Thoracic aorta (tissue), 2 donors: ENCODE data around the gene INHBE. TPM values are rescaled to one million over a fixed set of nuclear protein-coding genes. Genes with fewer than 3 reads are reported as not detected.
"Not testable (repeated sequence)": the region's sequence is repeated elsewhere in the genome, so short reads cannot be mapped to it uniquely, and the experiment has no call there.

Source experiments
- ATAC-seq: fragments of 150-250 bp; one replicate; pipeline ENCODE4 v1.8.0; 2017; ENCODE audit warnings: low read depth; ENCODE audit not compliant: insufficient number of reproducible peaks, low FRiP score
- DNase-seq: peaks from one replicate; pipeline ENCODE4 v3.0.0-alpha.2; 2020; ENCODE audit warnings: low spot score
- H3K27ac ChIP-seq, 2 donors: fragments of 200-600 bp; sonication (generic); 1 replicate in 1 of 2; 2 replicates in 1 of 2; pipeline ENCODE4 v1.5.1; 2016; ENCODE audit warnings: mild to moderate bottlenecking in 2 of 2, moderate library complexity in 2 of 2
- H3K27me3 ChIP-seq: fragments of 200-600 bp; sonication (generic); replicated peaks from 2 replicates; pipeline ENCODE4 v1.6.0; 2016; ENCODE audit warnings: mild to moderate bottlenecking; ENCODE audit not compliant: insufficient read depth
- H3K36me3 ChIP-seq: fragments of 200-600 bp; sonication (generic); one replicate; pipeline ENCODE4 v1.5.1; 2016
- H3K4me1 ChIP-seq, 2 donors: fragments of 200-600 bp; sonication (generic); 1 replicate in 1 of 2; 2 replicates in 1 of 2; pipeline versions ENCODE4 v1.5.1 to v1.6.0; 2016; ENCODE audit warnings: low read depth in 2 of 2, mild to moderate bottlenecking in 1 of 2; ENCODE audit not compliant: control insufficient read depth in 1 of 2
- H3K4me3 ChIP-seq: fragments of 200-600 bp; sonication (generic); 2 replicates; pipeline ENCODE4 v1.5.1; 2016; ENCODE audit warnings: mild to moderate bottlenecking
- H3K9me3 ChIP-seq: fragments of 200-600 bp; sonication (generic); 2 replicates; pipeline ENCODE4 v1.5.1; 2016
- total RNA-seq, 2 donors: library from RNA; depleted of rRNA; stranded (reverse); fragments of >200 nt; gene quantifications; one replicate each; pipeline versions ENCODE4 v1.1.0 to v1.2.3, GENCODE V29; 2016
- TF ChIP-seq, protein P1 (sequence below): fragments of 200-600 bp; sonication (generic); IDR thresholded peaks from one replicate; pipeline ENCODE4 v1.5.1; 2019; ENCODE audit warnings: antibody characterized with exemption

The INHBE gene, protein sequence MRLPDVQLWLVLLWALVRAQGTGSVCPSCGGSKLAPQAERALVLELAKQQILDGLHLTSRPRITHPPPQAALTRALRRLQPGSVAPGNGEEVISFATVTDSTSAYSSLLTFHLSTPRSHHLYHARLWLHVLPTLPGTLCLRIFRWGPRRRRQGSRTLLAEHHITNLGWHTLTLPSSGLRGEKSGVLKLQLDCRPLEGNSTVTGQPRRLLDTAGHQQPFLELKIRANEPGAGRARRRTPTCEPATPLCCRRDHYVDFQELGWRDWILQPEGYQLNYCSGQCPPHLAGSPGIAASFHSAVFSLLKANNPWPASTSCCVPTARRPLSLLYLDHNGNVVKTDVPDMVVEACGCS
- not detected for total RNA-seq

DNA sequence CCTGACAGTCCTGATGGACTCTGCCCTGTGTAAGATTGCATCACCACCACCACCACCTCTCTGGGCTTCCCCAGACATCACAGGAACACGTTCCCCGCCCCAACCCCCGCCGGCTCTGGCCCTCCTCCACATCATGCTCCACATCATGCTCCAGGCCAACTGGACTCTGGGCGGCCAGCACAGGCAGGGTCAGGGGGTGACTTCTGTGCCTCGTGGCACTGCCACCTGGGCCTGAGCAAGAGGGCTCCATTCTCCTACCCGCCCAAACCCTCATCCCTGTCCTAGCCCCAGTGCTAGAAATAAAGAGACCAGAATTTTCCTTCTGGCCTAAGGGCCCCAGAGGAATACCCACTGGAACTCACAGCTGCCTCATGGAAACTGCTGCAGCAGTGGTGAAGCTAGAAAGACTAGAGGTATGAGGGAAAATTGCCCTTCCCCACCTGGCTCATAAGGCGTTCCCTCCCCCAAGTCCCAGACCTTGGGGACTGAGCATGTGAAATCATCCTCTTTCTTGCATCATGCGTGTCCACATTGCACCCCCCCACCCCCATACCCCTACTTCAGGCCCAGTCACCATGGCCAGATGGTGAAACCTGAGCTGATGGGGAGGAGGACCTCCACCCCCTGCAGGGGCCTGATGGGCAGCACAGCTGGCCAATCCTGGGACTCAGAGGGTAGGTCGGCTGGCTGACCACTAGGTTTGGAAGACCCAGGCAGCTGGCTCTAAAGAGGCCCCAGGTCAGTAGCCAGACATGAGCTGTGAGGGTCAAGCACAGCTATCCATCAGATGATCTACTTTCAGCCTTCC, at the start of gene INHBE:
TSS of gene INHBE (plus strand) at position 742 of the 808 bp plus-strand sequence. CDS start 230 bp downstream, outside the sequence.
- H3K4me1 ChIP-seq = peaks cover 9 to 32% of the 10 kb centered on the region in 2 donors
- no peaks in the 10 kb centered on the region for H3K27me3 ChIP-seq
- DNase-seq (no peak), ATAC-seq (no peak)
- H3K36me3 ChIP-seq = no peaks in the 10 kb centered on the region
- peak within 1 kb of the TSS; percentile 22 for H3K4me3 ChIP-seq
- no peaks in the 10 kb centered on the region for H3K9me3 ChIP-seq
- TF ChIP-seq, protein P1, sequence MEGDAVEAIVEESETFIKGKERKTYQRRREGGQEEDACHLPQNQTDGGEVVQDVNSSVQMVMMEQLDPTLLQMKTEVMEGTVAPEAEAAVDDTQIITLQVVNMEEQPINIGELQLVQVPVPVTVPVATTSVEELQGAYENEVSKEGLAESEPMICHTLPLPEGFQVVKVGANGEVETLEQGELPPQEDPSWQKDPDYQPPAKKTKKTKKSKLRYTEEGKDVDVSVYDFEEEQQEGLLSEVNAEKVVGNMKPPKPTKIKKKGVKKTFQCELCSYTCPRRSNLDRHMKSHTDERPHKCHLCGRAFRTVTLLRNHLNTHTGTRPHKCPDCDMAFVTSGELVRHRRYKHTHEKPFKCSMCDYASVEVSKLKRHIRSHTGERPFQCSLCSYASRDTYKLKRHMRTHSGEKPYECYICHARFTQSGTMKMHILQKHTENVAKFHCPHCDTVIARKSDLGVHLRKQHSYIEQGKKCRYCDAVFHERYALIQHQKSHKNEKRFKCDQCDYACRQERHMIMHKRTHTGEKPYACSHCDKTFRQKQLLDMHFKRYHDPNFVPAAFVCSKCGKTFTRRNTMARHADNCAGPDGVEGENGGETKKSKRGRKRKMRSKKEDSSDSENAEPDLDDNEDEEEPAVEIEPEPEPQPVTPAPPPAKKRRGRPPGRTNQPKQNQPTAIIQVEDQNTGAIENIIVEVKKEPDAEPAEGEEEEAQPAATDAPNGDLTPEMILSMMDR = no peak
- H3K27ac ChIP-seq = no peak within 1 kb of the TSS

DNA sequence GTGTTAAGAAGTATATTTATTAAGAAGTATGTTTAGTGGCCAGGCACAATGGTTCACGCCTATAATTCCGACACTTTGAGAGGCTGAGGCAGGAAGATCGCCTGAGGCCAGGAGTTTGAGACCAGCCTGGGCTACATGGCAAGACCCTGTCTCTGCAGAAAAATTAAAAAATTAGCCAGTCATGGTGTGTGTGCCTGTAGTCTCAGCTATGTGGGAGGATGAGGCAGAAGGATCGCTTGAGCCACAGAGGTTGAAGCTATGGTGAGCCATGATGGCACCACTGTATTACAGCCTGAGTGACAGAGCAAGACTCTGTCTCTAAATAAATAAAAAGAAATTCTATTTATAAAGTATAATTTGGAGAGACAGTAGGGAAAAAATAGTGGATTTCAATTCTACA, 44.6 kb upstream of the INHBE start:
- H3K4me1 ChIP-seq = peaks cover 0 to 5% of the 10 kb centered on the region in 2 donors
- H3K9me3 ChIP-seq = no peaks in the 10 kb centered on the region
- H3K4me3 ChIP-seq = no peak overlapping the region
- H3K27me3 ChIP-seq = no peaks in the 10 kb centered on the region
- DNase-seq = no peak
- TF ChIP-seq, protein P1 = no peak
- ATAC-seq = no peak
- no peaks in the 10 kb centered on the region for H3K36me3 ChIP-seq
- H3K27ac ChIP-seq = no peak overlapping the region

DNA sequence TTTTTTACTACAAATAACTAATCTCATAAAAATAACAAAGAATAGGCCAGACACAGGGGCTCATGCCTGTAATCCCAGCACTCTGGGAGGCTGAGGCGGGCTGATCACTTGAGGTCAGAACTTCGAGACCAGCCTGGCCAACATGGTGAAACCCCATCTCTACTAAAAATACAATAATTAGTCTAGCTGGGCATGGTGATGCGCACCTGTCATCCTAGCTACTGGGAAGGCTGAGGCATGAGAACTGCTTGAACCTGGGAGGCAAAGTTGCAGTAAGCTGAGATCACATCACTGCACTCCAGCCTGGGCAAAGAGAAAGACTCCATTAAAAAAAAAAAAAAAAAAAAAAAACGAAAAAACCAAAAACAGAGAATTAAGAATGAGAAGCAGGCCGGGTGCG, 40.9 kb upstream of the INHBE start:
- H3K4me1 ChIP-seq = peaks cover 23% of the 10 kb centered on the region in 2 donors
- not testable (repeated sequence) for H3K9me3 ChIP-seq, DNase-seq, ATAC-seq, H3K27ac ChIP-seq, H3K27me3 ChIP-seq, H3K4me3 ChIP-seq, H3K36me3 ChIP-seq

DNA sequence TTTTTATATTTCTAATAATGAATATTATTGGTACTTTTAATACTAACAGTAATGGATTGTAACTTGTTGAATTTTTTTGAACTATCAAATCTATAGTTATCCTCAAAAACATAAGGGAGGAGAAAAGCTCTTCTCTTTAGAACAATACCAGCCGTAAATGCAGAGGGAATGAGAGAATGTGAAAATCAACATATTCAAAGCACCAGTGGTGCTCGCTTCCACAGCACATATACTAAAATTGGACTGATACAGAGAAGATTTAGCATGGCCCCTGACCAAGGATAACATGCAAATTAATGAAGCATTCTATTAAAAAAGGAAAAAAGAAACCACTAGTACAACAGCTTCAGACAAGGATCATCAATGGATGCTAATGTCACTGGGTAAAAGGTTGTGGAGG, 40.0 kb upstream of the INHBE start:
- no peaks in the 10 kb centered on the region for H3K36me3 ChIP-seq
- peaks cover 23% of the 10 kb centered on the region in 2 donors for H3K4me1 ChIP-seq
- ATAC-seq (no peak), DNase-seq (no peak)
- no peak overlapping the region for H3K4me3 ChIP-seq
- TF ChIP-seq, protein P1 = no peak
- no peaks in the 10 kb centered on the region for H3K27me3 ChIP-seq
- no peak overlapping the region for H3K27ac ChIP-seq
- H3K9me3 ChIP-seq = no peaks in the 10 kb centered on the region

DNA sequence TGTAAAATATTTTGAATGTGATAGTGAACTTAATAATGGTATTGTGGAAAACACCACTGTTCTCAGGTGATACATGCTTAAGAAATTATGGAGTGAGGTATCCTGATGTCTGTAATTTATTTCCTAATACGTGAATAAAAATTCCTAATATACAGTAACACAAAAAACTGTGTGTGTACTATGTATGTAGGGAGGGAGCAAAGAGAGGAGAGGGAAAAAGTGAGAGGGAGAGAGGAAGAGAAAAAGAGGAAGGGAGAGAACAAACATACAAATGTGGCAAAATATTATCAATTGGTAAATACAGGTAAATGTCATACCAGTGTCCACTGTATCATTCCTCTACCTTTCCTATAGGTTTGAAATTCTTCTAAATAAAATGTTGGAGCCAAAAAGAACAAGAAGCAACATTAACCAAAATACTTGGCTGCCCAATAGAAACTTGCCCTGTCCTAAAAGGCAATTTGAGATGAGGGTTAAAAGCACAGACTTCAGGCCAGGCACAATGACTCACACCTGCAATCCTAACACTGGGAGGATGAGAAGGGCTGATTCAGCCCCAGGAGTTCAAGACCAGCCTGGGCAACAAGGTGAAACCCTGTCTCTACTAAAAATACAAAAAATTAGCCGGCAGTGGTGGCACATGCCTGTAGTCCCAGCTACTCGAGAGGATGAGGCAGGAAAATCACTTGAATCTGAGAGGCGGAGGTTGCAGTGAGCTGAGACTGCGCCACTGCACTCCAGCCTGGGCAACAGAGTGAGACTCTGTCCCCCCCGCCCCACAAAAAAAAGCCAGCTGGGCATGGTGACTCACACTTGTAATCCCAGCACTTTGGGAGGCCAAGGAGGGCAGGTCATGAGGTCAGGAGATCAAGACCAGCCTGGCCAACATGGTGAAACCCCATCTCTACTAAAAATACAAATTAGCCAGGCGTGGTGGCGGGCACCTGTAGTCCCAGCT, 38.8 kb upstream of the INHBE start:
- peak overlapping the region in 1 of 2 donors; percentile 52 for H3K27ac ChIP-seq
- H3K4me3 ChIP-seq = no peak overlapping the region
- DNase-seq = no peak
- H3K4me1 ChIP-seq = peaks cover 23% of the 10 kb centered on the region in 2 donors
- H3K9me3 ChIP-seq = no peaks in the 10 kb centered on the region
- no peaks in the 10 kb centered on the region for H3K36me3 ChIP-seq
- H3K27me3 ChIP-seq = no peaks in the 10 kb centered on the region
- ATAC-seq = no peak
- TF ChIP-seq, protein P1 = no peak
